HUES6 (cell line): ENCODE results near the gene SMTNL1.

Experiments
- H3K27ac ChIP-seq: 2 replicates; pipeline ENCODE4 v1.7.0; 2013; ENCODE audit warnings: low read depth, mild to moderate bottlenecking, low read length, inconsistent platforms
- H3K27me3 ChIP-seq: 2 replicates; pipeline ENCODE4 v1.6.1; 2013; ENCODE audit warnings: low read length; ENCODE audit not compliant: control insufficient read depth, insufficient read depth
- H3K36me3 ChIP-seq: 2 replicates; pipeline ENCODE4 v1.6.1; 2013; ENCODE audit warnings: low read length; ENCODE audit not compliant: control insufficient read depth, insufficient read depth
- H3K4me1 ChIP-seq: 2 replicates; pipeline ENCODE4 v1.6.1; 2013; ENCODE audit warnings: low read length; ENCODE audit not compliant: control insufficient read depth, insufficient read depth
- H3K4me3 ChIP-seq: 2 replicates; pipeline ENCODE4 v1.5.1; 2013; ENCODE audit warnings: low read depth, low read length
- H3K9ac ChIP-seq: one replicate; pipeline ENCODE4 v1.6.1; 2013; ENCODE audit warnings: mild to moderate bottlenecking, low read length
- H3K9me3 ChIP-seq: 2 replicates; pipeline ENCODE4 v1.6.1; 2013; ENCODE audit warnings: low read depth, low read length; ENCODE audit not compliant: control insufficient read depth, insufficient read depth

The SMTNL1 gene

GRCh38 chr11:57536947-57537619 lies at the start of gene SMTNL1:
Gene SMTNL1, plus strand, starts transcription at chr11:57537595. Its CDS starts 5,048 bp downstream, at chr11:57542643.
- peaks cover 6% of the 10 kb centered on the region for H3K4me1 ChIP-seq
- no peak within 1 kb of the TSS for H3K27ac ChIP-seq
- no peak within 1 kb of the TSS for H3K9ac ChIP-seq

GRCh38 chr11:57487920-57488659 lies 49.3 kb upstream of the SMTNL1 start:
- Histone ChIP-seq H3K9ac (no peak overlapping the region), H3K4me1 (peaks cover 7% of the 10 kb centered on the region), H3K27ac (no peak overlapping the region), H3K27me3 (peaks cover 7% of the 10 kb centered on the region), H3K4me3 (no peak overlapping the region), H3K36me3 (peaks cover 44% of the 10 kb centered on the region), H3K9me3 (no peaks in the 10 kb centered on the region)

More at GRCh38 chr11:57536947-57537619, at the start of gene SMTNL1:
- no peak within 1 kb of the TSS for H3K4me3 ChIP-seq
- H3K9me3 ChIP-seq, result no peaks in the 10 kb centered on the region
- H3K27me3 ChIP-seq, result no peaks in the 10 kb centered on the region
- no peaks in the 10 kb centered on the region for H3K36me3 ChIP-seq

GRCh38 chr11:57490456-57491248 lies 46.7 kb upstream of the SMTNL1 start:
- Histone ChIP-seq H3K36me3 (peaks cover 41% of the 10 kb centered on the region), H3K4me3 (no peak overlapping the region), H3K27ac (no peak overlapping the region), H3K9me3 (no peaks in the 10 kb centered on the region), H3K27me3 (no peaks in the 10 kb centered on the region), H3K4me1 (peaks cover 12% of the 10 kb centered on the region), H3K9ac (no peak overlapping the region)

- H3K36me3 ChIP-seq, result peaks cover 40% of the 10 kb centered on the region
- no peak overlapping the region for H3K27ac ChIP-seq
- no peaks in the 10 kb centered on the region for H3K9me3 ChIP-seq
- peaks cover 12% of the 10 kb centered on the region for H3K4me1 ChIP-seq
- no peaks in the 10 kb centered on the region for H3K27me3 ChIP-seq
- no peak overlapping the region for H3K4me3 ChIP-seq
- no peak overlapping the region for H3K9ac ChIP-seq
Measured at GRCh38 chr11:57491371-57492061, 45.9 kb upstream of the SMTNL1 start.

- Histone ChIP-seq H3K27me3 (no peaks in the 10 kb centered on the region), H3K9ac (peak overlapping the region; percentile 73), H3K4me3 (no peak overlapping the region), H3K36me3 (peaks cover 30% of the 10 kb centered on the region), H3K9me3 (no peaks in the 10 kb centered on the region), H3K27ac (peak overlapping the region; percentile 92), H3K4me1 (peaks cover 12% of the 10 kb centered on the region)
Measured at GRCh38 chr11:57493507-57494503, 43.6 kb upstream of the SMTNL1 start.

GRCh38 chr11:57496109-57496820 lies 41.1 kb upstream of the SMTNL1 start:
- Histone ChIP-seq H3K9me3 (no peaks in the 10 kb centered on the region), H3K9ac (no peak overlapping the region), H3K27ac (no peak overlapping the region), H3K27me3 (no peaks in the 10 kb centered on the region), H3K4me1 (peaks cover 30% of the 10 kb centered on the region), H3K36me3 (peaks cover 14% of the 10 kb centered on the region; the same call in 1 of the 2 replicates), H3K4me3 (no peak overlapping the region)

- Histone ChIP-seq H3K27ac (no peak overlapping the region), H3K27me3 (no peaks in the 10 kb centered on the region), H3K36me3 (peaks cover 10% of the 10 kb centered on the region; the same call in 1 of the 2 replicates), H3K9ac (no peak overlapping the region), H3K4me3 (no peak overlapping the region), H3K4me1 (peaks cover 32% of the 10 kb centered on the region), H3K9me3 (no peaks in the 10 kb centered on the region)
Measured at GRCh38 chr11:57497303-57498247, 39.8 kb upstream of the SMTNL1 start.

GRCh38 chr11:57498540-57498939 lies 38.9 kb upstream of the SMTNL1 start:
- no peak overlapping the region for H3K27ac ChIP-seq
- H3K36me3 ChIP-seq, result peaks cover 10% of the 10 kb centered on the region; the same call in 1 of the 2 replicates
- peaks cover 32% of the 10 kb centered on the region for H3K4me1 ChIP-seq
- H3K9me3 ChIP-seq, result no peaks in the 10 kb centered on the region
- H3K9ac ChIP-seq, result no peak overlapping the region
- no peak overlapping the region for H3K4me3 ChIP-seq
- no peaks in the 10 kb centered on the region for H3K27me3 ChIP-seq
